GM19043 (cell line): ENCODE results near the gene RIN1.
"Not testable (repeated sequence)": the region's sequence is repeated elsewhere in the genome, so short reads cannot be mapped to it uniquely, and the experiment has no call there.

Experiments used
- ATAC-seq: cut with Tn5 transposase; IDR thresholded peaks from one replicate; pipeline ENCODE4 v1.9.1; 2021; ENCODE audit warnings: low read depth; ENCODE audit not compliant: unreplicated experiment

The RIN1 gene

DNA sequence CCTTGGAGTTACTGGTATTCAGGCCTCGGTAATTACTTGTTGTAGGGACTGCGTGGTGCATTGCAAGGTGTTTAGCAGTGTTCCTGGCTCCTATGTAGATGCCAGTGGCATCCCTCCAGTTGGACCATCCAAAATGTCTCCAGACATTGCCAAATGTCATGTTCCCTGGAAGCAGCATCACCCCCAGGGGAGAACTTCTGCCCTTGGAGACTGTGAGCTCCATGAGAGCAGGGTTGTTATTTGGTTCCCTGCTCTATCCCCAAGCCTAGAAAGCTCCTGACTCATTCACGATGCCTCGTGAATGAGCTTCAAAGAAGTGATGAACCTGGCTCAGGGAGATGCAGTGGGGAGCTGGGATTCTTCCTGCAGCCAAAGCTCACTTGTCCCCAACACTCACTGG, 14.6 kb downstream of the RIN1 start:
- ATAC-seq = no peak

DNA sequence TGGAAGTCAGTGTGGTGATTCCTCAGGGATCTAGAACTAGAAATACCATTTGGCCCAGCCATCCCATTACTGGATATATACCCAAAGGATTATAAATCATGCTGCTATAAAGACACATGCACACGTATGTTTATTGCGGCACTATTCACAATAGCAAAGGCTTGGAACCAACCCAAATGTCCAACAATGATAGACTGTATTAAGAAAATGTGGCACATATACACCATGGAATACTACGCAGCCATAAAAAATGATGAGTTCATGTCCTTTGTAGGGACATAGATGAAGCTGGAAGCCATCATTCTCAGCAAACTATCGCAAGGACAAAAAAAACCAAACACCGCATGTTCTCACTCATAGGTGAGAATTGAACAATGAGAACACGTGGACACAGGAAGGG, 15.5 kb downstream of the RIN1 start:
- ATAC-seq = not testable (repeated sequence)

DNA sequence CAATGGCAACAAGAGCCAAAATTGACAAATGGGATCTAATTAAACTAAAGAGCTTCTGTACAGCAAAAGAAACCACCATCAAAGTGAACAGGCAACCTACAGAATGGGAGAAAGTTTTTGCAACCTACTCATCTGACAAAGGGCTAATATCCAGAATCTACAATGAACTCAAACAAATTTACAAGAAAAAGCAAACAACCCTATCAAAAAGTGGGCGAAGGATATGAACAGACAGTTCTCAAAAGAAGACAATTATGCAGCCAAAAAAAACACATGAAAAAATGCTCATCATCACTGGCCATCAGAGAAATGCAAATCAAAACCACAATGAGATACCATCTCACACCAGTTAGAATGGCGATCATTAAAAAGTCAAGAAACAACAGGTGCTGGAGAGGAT, 15.9 kb downstream of the RIN1 start:
- not testable (repeated sequence) for ATAC-seq

DNA sequence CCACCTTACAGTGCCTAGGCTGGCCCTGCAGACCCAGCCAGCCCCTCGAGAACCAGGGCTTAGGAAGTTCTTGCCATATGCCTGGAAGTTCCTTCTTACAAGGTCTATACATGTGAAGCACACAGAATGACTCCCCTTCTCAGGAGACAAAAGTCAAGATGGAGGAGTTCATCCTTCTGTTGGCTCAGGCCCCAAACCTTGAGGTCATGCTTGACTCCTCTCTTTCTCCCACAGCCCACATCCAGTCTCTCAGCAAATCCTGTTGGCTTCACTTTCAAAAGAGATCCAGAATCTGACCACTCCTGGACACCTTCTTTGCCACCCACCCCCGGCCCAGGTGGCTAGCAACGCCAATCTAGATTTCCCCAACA, 17.6 kb downstream of the RIN1 start:
- no peak for ATAC-seq

DNA sequence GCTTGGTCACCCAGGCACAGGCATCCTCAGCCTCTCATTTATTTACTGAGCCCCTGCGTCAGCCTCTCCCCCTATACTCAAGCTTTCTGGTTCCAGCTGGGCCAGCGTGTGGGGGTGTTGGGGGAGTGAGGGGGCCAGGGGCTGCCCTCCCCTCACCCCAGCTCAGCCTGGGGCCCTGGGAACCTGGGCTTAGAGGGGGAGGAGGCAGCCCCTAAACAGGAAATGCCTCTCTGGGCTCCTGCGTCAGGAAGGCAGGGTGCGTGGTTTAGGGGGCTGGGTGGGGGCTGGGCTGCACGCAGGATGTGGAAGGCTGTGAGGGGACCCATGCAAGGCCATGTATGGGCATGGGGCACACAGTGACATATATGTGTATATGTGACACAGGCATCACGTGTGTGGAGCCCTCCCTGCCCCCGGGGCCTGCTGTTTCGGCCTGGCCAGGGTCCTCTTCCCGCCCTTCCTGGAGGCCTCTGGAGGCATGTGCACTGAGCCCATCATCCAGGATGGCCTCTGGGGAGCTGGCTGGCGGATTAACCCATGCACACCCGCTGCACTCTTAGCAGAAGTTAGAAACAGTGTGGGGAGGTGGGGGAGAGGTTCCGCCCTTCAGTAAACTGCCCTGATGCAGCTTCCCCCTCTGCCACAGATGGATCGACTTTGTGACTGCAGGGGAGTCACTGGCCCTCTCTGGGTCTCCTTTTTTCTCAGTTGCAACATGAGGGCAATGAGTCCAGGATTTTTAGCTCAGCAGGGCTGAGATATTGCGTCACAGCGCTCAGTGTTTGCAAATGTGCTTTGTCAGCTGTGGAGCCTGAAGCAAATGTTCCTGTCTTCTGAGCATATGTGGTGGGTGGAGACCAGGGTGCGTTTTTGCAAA, 18.3 kb downstream of the RIN1 start:
- no peak for ATAC-seq

DNA sequence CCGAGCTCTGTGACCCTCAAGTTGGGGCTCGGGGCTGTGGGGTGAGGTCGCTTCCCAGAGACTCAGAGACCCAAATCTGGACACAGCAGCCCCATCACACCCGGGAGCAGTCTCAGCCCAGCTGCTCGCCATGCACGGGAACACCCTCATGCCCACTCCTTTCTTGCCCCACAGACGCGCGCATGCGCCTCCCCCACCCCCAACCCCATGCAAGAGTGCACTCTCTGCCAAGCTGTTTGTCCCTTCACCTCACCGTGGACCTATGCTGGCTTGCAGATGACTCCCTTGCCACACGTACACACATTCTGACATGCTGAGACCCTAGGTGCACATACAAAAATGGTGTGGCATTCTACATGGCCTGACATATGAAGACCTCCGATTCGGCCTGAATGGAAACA, 18.9 kb downstream of the RIN1 start:
- ATAC-seq = no peak

- ATAC-seq = no peak
Measured at GRCh38 chr11:66316849-66317251, 19.4 kb downstream of the RIN1 start, which contains the start of gene CD248. TSS of gene CD248 (minus strand) at chr11:66317044. CDS start at chr11:66317027, 17 bp downstream.

- ATAC-seq = no peak
Measured at GRCh38 chr11:66315921-66316811, 20.1 kb downstream of the RIN1 start.

DNA sequence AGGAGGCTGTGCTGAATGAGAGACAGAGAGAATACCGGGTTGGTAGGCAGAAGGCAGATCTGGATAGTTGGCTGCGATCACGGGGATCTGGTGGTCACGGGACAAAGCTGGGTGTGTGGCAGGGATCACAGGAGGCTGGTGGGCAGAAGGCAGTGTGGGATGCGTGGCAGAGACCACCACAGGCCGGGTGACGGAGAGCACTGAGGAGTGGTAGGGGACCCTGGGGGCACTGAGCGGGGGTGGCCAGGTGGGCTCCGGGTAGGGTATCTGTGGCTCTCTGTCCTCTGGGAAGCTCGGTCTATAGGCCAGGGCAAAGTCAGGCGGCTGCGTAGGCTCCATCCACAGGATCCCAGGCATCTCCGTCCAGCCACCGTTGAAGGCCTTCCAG, 20.7 kb downstream of the RIN1 start:
- ATAC-seq = no peak

- no peak for ATAC-seq
Measured at GRCh38 chr11:66314561-66315497, 21.4 kb downstream of the RIN1 start.

GRCh38 chr11:66314186-66314501, 22.1 kb downstream of the RIN1 start:
- no peak for ATAC-seq

GRCh38 chr11:66313321-66314185, 22.7 kb downstream of the RIN1 start:
- ATAC-seq = no peak

DNA sequence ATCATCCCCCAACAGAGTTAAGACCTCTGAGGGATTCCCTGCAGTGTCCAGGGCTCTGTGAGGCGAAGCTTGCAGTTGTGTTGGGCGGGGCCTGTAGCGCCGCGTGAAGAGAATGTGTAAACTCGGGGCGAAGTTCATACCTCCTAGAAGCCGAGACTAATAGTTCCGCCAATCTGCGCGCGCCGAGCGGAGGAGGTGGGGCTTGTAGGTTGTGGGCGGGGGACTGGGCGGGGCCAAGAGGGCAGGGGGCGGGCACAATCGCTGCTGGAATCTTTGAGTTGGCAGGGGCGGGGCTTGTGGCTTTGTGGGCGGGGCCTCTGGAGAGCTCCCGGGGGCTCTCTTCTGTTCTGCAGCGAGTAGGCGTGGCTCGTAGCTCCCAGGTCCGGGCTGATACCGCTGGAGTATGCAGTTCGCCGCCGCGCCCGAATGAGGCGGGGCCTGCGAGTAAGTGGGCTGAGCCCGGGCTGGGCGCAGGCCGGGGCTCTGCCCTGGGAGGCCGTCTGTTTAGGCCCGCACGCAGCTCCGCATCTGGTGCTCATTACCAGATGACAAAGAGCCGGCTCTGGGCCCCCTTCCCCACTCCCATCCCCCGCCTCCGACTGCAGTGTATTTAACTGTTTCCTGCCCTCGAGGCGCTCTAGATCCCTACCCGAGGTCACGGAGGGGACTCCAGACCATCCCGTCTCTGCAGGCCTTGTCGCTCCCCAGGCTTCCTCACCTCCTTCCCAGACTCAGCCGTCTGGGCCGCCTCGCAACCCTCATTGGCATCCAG, 23.5 kb downstream of the RIN1 start:
- peak; percentile 68 for ATAC-seq

GRCh38 chr11:66311965-66312548, 24.2 kb downstream of the RIN1 start:
- ATAC-seq = peak; percentile 65

DNA sequence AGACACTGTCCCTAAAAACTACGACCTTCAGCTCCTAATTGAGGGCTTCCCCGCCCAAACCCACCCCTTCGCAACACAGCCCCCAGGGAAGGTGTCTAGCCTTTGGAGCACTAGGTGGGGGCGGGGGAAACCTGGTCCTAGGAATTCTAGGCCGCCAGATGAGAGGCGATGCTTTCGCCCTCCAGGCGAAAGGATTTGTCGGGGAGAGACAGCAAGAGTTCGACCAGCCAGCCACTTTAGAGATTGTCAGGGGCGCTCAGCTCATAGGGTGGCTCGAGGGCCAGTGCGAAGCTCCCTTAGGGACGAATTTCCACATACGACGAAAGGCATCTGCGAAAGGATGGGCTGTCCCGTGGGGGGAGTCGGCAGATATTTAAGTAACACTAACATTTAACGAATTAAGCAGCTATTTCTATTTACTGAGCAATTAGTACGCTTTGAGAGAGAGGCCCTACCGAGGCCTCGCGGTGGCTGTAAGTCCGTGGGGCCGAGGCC, 24.7 kb downstream of the RIN1 start:
- ATAC-seq = no peak

DNA sequence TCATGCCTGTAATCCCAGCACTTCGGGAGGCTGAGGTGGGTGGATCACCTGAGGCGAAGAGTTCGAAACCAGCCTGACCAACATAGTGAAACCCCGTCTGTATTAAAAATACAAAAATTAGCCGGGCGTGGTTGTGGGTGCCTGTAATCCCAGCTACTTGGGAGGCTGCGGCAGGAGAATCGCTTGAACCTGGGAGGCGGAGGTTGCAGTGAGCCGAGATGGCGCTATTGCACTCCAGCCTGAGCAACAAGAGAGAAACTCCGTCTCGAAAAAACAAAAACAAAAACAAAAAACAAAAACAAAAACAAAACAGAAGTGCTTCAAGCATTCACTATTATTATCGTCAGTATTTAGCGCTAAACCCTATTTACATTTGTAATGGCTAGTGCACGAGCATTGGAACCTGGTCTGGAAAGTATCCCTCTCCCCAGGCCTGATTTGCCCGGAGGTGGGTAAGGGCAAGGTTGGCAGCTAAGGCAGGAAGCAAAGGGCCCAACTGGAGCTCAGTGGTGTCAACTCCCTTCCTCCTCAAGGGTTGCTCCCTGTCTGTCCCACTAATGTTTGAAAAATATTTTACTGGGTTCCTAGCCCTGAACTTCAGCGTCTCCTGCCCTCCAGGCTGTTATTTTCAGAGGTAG, 25.3 kb downstream of the RIN1 start:
- ATAC-seq = not testable (repeated sequence)

- no peak for ATAC-seq
Measured at GRCh38 chr11:66310324-66310723, 25.9 kb downstream of the RIN1 start.

DNA sequence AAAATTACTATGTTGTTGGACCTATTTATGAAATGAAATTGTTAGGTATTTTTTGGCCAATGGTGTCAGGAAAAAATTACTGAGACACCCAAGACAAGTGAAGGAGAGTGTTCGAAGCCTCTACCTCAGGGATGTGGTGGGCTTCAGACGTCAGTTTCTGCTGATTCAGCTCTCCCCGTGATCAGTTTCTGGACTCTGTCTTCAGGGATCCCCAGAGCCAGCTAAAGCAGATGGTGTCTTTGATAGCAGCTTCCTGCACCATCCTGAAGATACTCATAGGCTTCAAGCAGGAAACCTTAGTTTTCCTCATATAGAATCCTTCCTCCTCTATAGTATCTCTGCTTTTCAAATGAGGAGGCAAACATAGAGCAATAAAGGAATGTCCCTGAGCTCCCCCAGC, 26.8 kb downstream of the RIN1 start:
- no peak for ATAC-seq
